Frontal cortex (tissue), 4 donors: ENCODE data around the gene DOC2A. TPM values are rescaled to one million over a fixed set of nuclear protein-coding genes. Genes with fewer than 3 reads are reported as not detected.

ENCODE experiments used
- DNase-seq, 2 donors: peaks; one replicate each; pipeline ENCODE4 v3.0.0; 2012; ENCODE audit warnings: low spot score in 2 of 2
- FAIRE-seq: peaks from 2 replicates; lab custom pipeline; 2012; peaks lifted over from hg19 to GRCh38; lab: Jason Lieb, UNC
- total RNA-seq: library from RNA; depleted of rRNA; stranded (reverse); fragments of >200 nt; gene quantifications from one replicate; pipeline ENCODE4 v1.2.3, GENCODE V29; 2014
- donor health status: control.
- donor health status: control.
- donor health status: control.

Gene DOC2A
- total RNA-seq, 1 donor from 2014 or later: 11.8 TPM

DNA sequence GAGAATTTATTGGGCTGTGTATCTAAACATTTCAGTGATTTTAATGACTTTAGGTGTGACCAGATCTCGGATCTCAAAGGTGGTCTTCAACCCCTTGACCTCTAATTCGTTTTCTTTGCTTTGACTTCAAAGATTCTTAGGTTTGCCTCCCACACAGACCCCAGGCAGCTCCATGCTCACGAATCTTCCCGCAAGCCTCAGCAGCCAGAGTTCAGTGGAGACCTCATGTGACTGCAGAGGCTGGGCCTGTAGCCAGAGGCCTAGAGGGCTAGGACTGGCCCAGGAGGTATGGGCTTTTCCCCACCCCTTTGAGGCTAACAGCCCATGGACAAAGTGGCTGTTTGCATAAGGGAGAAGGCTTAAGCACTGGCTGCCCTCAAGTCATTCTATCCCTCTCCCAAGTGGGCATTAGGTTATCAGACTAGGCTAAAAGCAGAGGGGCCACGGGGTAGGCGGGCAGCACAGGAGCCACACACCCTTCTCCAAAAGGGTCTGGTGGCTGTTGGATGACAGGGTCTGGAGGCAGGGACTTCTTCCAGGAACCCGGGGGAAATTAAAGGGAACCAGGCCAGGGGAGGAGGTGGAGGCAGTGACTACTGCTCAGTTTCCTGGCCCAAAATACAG is 18.4 kb downstream of the DOC2A start:
- FAIRE-seq: no peak
- no peak for DNase-seq

GRCh38 chr16:29991571-29991904 is 19.3 kb downstream of the DOC2A start:
- no peak for FAIRE-seq
- DNase-seq: no peak

DNA sequence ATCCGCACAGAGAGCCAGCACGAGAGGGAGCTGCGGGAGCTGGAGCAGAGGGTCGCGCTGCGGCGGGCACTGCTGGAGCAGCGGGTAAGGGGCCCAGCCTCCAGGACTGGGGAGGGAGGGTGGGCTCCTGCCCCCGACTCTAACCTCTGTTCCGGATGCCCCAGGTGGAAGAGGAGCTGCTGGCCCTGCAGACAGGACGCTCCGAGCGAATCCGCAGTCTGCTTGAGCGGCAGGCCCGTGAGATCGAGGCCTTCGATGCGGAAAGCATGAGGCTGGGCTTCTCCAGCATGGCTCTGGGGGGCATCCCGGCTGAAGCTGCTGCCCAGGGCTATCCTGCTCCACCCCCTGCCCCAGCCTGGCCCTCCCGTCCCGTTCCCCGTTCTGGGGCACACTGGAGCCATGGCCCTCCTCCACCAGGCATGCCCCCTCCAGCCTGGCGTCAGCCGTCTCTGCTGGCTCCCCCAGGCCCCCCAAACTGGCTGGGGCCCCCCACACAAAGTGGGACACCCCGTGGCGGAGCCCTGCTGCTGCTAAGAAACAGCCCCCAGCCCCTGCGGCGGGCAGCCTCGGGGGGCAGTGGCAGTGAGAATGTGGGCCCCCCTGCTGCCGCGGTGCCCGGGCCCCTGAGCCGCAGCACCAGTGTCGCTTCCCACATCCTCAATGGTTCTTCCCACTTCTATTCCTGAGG is 19.8 kb downstream of the DOC2A start:
- DNase-seq (no peak), FAIRE-seq (no peak)

DNA sequence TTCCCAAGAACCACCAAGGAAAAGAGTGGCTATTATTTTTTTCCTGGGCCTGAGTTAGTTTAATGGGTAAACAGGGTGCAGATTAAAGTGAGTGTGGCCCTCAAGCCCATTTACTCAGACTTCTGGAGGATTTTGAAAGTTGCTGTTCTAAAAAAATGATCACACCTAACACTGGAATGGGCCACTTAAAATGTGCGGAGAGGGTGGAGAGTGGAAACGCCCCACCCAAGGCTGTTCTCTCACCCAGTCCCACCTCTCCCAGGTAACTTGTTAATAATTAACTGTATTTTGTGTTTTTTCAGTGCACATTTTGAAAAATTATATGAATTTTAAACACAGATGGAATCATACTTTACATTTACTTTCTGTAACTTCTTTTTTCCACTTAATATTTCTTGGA is 20.8 kb downstream of the DOC2A start:
- no peak for FAIRE-seq

DNA sequence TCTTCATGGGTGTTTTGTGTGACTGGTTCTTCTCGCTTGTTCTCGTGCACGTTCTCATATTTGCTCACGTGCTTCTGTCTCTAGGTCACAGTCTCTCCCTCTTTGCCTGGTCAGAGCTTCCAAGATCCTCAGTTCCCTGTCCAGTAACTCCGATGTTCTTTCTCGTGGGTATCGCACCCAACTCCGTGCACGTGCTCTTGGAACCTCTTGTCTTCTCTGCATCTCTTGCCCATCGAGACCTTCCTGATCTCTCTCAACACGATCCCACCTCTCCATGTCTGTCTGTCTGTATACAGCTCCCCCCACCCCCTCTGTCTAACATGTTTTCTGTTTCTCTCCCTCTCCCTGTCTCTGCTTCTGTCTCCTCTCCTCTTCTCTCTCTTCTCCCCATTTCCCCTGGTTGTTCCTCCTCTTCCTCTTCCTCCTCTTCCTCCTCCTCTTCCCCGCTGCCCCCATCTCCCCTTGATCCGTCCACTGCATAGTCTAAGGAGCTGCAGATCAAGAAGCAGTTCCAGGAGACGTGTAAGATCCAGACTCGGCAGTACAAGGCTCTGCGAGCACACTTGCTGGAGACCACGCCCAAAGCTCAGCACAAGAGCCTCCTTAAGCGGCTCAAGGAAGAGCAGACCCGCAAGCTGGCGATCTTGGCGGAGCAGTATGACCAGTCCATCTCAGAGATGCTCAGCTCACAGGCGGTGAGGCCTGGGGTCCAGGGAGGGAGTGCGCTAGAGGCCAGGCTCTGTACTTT is 21.5 kb downstream of the DOC2A start:
- no peak for FAIRE-seq
- no peak for DNase-seq

More for the DNA sequence above, 20.8 kb downstream of the DOC2A start:
- no peak for DNase-seq

- FAIRE-seq (no peak), DNase-seq (no peak)
Observed at GRCh38 chr16:29988346-29989075, 22.3 kb downstream of the DOC2A start.

GRCh38 chr16:29987371-29988085 is 23.3 kb downstream of the DOC2A start:
- no peak for DNase-seq
- no peak for FAIRE-seq

DNA sequence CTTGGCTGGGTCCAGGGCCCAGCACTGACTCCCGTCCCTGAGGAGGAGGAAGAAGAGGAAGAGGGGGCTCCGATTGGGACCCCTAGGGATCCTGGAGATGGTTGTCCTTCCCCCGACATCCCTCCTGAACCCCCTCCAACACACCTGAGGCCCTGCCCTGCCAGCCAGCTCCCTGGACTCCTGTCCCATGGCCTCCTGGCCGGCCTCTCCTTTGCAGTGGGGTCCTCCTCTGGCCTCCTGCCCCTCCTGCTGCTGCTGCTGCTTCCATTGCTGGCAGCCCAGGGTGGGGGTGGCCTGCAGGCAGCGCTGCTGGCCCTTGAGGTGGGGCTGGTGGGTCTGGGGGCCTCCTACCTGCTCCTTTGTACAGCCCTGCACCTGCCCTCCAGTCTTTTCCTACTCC is 23.9 kb downstream of the DOC2A start:
- DNase-seq (no peak), FAIRE-seq (no peak)

DNA sequence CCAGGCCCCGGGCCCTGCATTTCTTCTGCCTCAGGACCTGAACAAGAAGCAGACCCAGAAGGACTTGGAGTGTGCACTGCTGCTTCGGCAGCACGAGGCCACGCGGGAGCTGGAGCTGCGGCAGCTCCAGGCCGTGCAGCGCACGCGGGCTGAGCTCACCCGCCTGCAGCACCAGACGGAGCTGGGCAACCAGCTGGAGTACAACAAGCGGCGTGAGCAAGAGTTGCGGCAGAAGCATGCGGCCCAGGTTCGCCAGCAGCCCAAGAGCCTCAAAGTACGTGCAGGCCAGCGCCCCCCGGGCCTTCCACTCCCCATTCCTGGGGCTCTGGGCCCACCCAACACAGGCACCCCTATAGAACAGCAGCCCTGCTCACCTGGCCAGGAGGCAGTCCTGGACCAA is 24.6 kb downstream of the DOC2A start:
- DNase-seq (no peak), FAIRE-seq (no peak)

DNA sequence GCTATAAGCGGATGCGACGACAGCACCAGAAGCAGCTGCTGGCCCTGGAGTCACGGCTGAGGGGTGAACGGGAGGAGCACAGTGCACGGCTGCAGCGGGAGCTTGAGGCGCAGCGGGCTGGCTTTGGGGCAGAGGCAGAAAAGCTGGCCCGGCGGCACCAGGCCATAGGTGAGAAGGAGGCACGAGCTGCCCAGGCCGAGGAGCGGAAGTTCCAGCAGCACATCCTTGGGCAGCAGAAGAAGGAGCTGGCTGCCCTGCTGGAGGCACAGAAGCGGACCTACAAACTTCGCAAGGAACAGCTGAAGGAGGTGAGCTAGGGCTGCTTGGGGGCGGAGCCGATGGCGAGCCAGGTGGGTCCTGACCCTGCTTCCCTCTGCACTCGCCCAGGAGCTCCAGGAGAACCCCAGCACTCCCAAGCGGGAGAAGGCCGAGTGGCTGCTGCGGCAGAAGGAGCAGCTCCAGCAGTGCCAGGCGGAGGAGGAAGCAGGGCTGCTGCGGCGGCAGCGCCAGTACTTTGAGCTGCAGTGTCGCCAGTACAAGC is 25.5 kb downstream of the DOC2A start:
- DNase-seq (no peak), FAIRE-seq (no peak)

GRCh38 chr16:29984764-29985147 is 26.1 kb downstream of the DOC2A start:
- no peak for FAIRE-seq
- no peak for DNase-seq

GRCh38 chr16:29984137-29984763 is 26.6 kb downstream of the DOC2A start:
- DNase-seq (no peak), FAIRE-seq (no peak)

DNA sequence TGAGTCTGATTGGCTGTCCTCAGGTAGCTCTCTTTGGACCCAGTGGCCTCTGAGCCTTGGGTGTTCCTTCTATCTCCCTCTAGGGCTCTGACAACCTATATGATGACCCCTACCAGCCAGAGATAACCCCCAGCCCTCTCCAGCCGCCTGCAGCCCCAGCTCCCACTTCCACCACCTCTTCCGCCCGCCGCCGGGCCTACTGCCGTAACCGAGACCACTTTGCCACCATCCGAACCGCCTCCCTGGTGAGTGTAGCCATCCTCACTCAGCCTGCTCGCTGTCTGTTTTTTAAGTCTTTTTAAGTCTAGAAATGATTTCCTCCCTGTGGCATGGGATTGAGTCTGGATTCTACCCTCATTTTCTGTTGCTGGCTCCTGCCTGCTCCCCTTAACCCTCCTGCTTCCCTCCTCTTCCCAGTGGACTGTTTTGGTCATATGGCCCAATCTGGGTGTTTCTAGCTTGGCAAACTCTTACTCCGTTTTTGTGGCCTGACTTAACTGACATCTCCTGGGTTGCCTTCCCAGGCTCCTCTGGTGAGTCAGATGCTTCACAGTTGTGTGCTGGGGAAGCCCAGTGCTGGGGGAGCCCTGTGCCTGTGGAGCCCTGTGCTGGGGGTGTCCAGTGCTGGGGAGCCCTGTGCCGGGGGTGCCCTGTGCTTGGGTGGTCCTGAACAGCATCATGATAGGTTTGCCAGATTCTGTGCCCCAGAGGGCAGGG is 27.2 kb downstream of the DOC2A start:
- DNase-seq: no peak
- FAIRE-seq: no peak

- no peak for FAIRE-seq
Observed at GRCh38 chr16:29982560-29983419, 28.0 kb downstream of the DOC2A start.

GRCh38 chr16:29978564-29979270 is 32.1 kb downstream of the DOC2A start:
- FAIRE-seq (no peak), DNase-seq (no peak)

More at GRCh38 chr16:29982560-29983419, 28.0 kb downstream of the DOC2A start:
- no peak for DNase-seq

DNA sequence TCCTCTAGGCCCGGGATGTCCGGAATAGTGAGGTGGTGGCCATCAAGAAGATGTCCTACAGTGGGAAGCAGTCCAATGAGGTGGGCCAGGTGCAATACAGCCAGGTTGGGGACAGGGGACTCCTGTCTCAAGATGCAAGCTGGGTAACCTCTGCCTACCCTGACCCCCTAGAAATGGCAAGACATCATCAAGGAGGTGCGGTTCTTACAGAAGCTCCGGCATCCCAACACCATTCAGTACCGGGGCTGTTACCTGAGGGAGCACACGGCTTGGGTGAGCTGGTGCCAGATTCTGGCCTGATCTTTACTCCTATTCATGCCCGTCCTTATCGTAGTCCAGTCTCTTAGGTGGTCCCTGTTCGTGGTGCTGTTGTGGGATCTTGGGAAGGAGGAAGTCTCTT is 32.7 kb downstream of the DOC2A start:
- FAIRE-seq (no peak), DNase-seq (no peak)
